Colonic mucosa (tissue), 4 donors: Measurements from ENCODE around the gene AADACL4. TPM values are rescaled to one million over a fixed set of nuclear protein-coding genes. Genes with fewer than 3 reads are reported as not detected.

Source experiments
- DNase-seq: peaks from one replicate; pipeline ENCODE4 v3.0.0-alpha.2; 2020
- H3K27ac ChIP-seq: fragments of 200-600 bp; one replicate; pipeline ENCODE4 v1.8.0; 2021
- H3K27me3 ChIP-seq: fragments of 200-600 bp; one replicate; pipeline ENCODE4 v1.8.0; 2021
- H3K36me3 ChIP-seq: fragments of 200-600 bp; one replicate; pipeline ENCODE4 v1.8.0; 2021
- H3K4me1 ChIP-seq: fragments of 200-600 bp; one replicate; pipeline ENCODE4 v1.8.0; 2021; ENCODE audit warnings: mild to moderate bottlenecking
- H3K4me3 ChIP-seq: fragments of 200-600 bp; one replicate; pipeline ENCODE4 v1.8.0; 2021
- H3K9ac ChIP-seq, 2 donors: one replicate each; pipeline ENCODE4 v1.7.0; 2013; ENCODE audit warnings: control low read depth in 2 of 2, low read depth in 2 of 2, low read length in 2 of 2
- H3K9me3 ChIP-seq: fragments of 200-600 bp; one replicate; pipeline ENCODE4 v1.8.0; 2021
- intact Hi-C: fragments of 100-400 bp; cut with DNase I; formaldehyde crosslinking; loops from one replicate; pipeline ENCODE4 v1.14.1; 2022
- total RNA-seq, 2 donors: library from RNA; stranded (reverse); fragmentation: NEBNext Ultra II Directional in 1 of 2; extraction: Animal tissue kit (Norgen Biotek cat#: 25700) in 1 of 2; gene quantifications; one replicate each; pipeline ENCODE4 v1.2.1, GENCODE V29; 2021
- TF ChIP-seq, protein P1 (sequence below): fragments of 200-600 bp; IDR thresholded peaks from one replicate; pipeline ENCODE4 v1.8.0; 2022; ENCODE audit warnings: antibody characterized with exemption, mild to moderate bottlenecking
- donor health status: healthy.
- donor health status: DM: no; HTN: no; CAD: no.
- donor health status: DM: no; HTN: no; CAD: no.

AADACL4 gene
- total RNA-seq, 2 donors from 2014 or later: not detected

DNA sequence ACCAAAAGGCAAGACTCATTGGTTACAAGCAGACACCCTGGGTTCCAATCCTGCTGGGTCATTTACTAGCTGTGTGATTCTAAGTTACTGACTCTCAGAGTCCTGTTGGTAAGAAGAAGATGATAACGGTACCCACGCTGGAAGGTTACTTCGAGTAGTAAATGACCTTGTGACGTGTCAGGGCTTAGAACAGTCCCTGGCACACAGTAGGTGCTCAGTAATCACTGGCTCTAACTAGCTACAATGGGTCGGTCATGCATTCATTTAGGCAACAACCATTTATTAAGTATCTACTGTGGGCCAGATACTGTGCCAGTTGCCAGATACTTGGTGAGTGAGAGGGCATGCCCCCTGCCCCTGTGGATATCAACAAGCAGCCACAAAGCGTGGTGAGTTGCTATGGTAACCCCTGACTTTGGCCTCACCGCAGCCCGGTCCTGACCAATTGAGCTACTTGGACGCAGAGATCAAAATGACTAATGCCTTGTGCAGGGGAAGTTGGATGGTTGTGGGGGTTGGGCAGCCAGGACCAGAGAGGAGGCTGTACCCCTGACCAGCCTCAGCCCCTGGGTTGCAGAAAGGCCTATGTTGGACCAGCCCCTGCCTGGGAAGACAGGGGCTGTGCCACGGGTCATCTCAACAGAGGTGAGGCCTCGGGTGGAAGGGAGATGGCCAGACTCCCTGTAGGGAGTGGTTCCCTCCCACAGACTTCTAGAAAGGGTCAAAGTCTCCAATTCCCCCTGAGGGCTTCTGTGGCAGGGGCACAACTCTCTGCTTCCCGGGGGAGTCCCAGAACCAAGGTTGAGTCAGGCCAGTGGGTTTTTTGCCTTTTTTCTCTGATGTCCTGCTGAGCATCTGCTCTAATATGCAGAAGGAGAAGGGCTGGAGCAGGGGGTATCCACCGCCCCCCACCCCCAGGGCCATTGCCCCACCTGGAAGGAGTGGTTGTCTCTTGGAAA lies 41.9 kb upstream of the AADACL4 start:
- Histone ChIP-seq H3K9me3 (no peaks in the 10 kb centered on the region), H3K4me1 (peaks cover 31% of the 10 kb centered on the region), H3K27me3 (no peaks in the 10 kb centered on the region), H3K27ac (no peak overlapping the region), H3K36me3 (no peaks in the 10 kb centered on the region), H3K4me3 (no peak overlapping the region), H3K9ac (no peak overlapping the region)
- DNase-seq: peak; percentile 32
- TF ChIP-seq, protein P1, sequence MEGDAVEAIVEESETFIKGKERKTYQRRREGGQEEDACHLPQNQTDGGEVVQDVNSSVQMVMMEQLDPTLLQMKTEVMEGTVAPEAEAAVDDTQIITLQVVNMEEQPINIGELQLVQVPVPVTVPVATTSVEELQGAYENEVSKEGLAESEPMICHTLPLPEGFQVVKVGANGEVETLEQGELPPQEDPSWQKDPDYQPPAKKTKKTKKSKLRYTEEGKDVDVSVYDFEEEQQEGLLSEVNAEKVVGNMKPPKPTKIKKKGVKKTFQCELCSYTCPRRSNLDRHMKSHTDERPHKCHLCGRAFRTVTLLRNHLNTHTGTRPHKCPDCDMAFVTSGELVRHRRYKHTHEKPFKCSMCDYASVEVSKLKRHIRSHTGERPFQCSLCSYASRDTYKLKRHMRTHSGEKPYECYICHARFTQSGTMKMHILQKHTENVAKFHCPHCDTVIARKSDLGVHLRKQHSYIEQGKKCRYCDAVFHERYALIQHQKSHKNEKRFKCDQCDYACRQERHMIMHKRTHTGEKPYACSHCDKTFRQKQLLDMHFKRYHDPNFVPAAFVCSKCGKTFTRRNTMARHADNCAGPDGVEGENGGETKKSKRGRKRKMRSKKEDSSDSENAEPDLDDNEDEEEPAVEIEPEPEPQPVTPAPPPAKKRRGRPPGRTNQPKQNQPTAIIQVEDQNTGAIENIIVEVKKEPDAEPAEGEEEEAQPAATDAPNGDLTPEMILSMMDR: no peak
- intact Hi-C loops: no loop called here

DNA sequence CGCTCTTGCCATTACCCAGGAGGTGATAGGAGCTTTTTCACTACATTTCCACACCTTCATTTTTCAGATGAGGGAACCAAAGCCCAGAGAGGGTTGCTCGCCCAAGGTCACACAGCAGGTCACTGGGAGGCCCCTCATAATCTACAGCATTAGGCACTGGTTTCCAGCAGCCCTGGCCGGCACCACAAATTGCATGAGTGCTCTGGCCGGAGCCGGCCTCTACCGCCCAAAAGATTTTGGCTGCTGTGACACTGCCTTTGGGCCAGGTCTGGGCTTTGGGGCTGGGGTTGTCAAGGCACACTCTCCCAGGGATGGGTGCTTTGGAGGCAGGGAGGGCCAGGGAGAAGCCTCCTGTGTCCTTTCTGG lies 41.2 kb upstream of the AADACL4 start:
- H3K36me3 ChIP-seq: no peaks in the 10 kb centered on the region
- no peaks in the 10 kb centered on the region for H3K27me3 ChIP-seq
- intact Hi-C loops: no loop called here
- H3K27ac ChIP-seq: no peak overlapping the region
- H3K9me3 ChIP-seq: no peaks in the 10 kb centered on the region
- peak; percentile 18 for DNase-seq
- peaks cover 31% of the 10 kb centered on the region for H3K4me1 ChIP-seq
- peak overlapping the region in 1 of 2 donors; percentile 7 for H3K9ac ChIP-seq
- TF ChIP-seq, protein P1: no peak
- H3K4me3 ChIP-seq: no peak overlapping the region

DNA sequence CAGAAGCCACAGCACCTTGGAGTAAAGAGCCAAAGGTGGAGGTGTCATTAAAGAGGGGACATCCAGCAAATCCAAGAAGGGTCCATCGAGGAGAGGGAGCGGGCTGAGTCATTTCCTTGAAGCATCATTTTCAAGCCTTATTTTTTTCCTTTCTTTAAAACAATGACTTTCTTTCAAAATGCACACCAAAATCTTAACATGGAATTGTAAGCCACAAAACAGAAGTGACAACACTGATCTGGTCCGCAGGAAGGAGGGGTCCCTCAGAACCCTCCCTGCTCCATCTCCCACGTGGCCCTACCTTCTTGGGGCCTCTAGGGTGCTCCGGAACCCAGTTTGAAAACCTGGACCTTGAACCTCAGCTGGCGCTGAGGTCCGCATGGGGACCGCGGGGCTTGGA lies 40.7 kb upstream of the AADACL4 start:
- Histone ChIP-seq H3K4me3 (no peak overlapping the region), H3K27ac (no peak overlapping the region), H3K9me3 (no peaks in the 10 kb centered on the region), H3K9ac (no peak overlapping the region), H3K4me1 (peaks cover 31% of the 10 kb centered on the region), H3K27me3 (no peaks in the 10 kb centered on the region), H3K36me3 (no peaks in the 10 kb centered on the region)
- TF ChIP-seq, protein P1: no peak
- intact Hi-C loops: no loop called here
- DNase-seq: no peak

DNA sequence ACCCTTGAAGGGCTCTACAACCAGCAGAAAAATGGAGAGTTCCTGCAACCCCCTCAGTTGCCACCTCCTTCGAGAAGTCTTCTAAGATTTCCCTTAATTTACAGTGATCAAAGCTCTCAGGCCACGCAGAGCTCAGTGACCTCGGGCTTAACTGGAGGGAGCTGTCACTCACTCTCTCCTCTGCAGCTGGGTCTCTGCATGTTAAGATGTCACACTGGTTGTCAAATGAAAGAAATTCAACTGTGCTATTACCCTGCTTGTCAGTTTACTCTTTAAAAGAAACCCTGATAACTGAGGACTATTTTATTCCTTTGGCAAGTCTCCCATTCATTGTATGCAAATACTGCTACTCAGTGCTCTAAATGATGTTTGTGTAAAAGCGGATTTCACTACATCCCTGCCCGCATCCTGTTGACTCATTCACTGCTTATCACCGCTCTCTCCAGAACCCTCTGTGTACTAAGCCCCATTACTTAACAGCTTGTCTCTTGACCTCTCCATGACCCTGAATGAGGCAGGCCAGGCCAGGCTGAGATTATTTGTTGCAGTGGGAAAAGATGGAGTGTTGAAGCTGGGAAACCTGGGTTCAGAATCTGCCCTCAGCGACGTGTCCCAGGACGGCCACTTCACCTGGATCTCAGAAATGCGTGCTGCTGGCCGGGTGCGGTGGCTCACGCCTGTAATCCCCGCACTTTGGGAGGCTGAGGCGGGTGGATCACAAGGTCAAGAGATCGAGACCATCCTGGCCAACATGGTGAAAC lies 39.6 kb upstream of the AADACL4 start:
- TF ChIP-seq, protein P1: no peak
- H3K4me3 ChIP-seq: no peak overlapping the region
- H3K4me1 ChIP-seq: peaks cover 31% of the 10 kb centered on the region
- intact Hi-C loops: no loop called here
- H3K9me3 ChIP-seq: no peaks in the 10 kb centered on the region
- H3K27ac ChIP-seq: peak overlapping the region; percentile 36
- no peaks in the 10 kb centered on the region for H3K27me3 ChIP-seq
- peak overlapping the region in 1 of 2 donors; percentile 4 for H3K9ac ChIP-seq
- DNase-seq: peak; percentile 55
- no peaks in the 10 kb centered on the region for H3K36me3 ChIP-seq

DNA sequence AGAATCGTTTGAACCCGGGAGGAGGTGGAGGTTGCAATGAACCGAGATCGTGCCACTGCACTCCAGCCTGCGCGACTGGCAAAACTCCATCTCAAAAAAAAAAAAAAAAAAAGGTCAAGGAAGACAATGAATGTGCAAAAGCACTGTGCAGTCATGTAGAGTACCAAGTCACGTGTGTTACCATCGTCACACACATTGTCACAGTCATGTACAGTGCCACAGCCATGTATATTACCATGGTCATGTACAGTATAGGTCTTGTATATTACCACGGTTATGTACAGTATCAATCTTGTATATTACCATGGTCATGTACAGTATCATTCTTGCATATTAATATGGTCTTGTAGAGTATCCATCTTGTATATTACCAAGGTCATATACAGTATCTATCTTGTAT lies 38.9 kb upstream of the AADACL4 start:
- no peaks in the 10 kb centered on the region for H3K27me3 ChIP-seq
- H3K9ac ChIP-seq: no peak overlapping the region
- intact Hi-C loops: no loop called here
- TF ChIP-seq, protein P1: no peak
- H3K9me3 ChIP-seq: no peaks in the 10 kb centered on the region
- no peak for DNase-seq
- no peak overlapping the region for H3K4me3 ChIP-seq
- peak overlapping the region; percentile 32 for H3K27ac ChIP-seq
- no peaks in the 10 kb centered on the region for H3K36me3 ChIP-seq
- H3K4me1 ChIP-seq: peaks cover 31% of the 10 kb centered on the region
